Measurements from ENCODE around the gene OR51A2. TPM values are rescaled to one million over a fixed set of nuclear protein-coding genes. Genes with fewer than 3 reads are reported as not detected.
"Not testable (repeated sequence)": the region's sequence is repeated elsewhere in the genome, so short reads cannot be mapped to it uniquely, and the experiment has no call there.

Gene OR51A2
- total RNA-seq (2014; rRNA removed; shearing (Covaris generic)) = not detected in 2 replicates
- not detected in 2 replicates for polyA plus RNA-seq (2016; fragmentation: Nextera tagmentation; extraction: Ambion mirVana)
- long read RNA-seq = 0 reads

- H3K79me2 ChIP-seq (replicated peaks; ENCODE audit: insufficient read depth); H3K36me3 ChIP-seq (ENCODE audit: insufficient read depth); H4K20me1 ChIP-seq (replicated peaks; ENCODE audit: insufficient read depth); H3K27ac ChIP-seq (ENCODE audit: low read depth); ATAC-seq; DNase-seq (ENCODE audit: low spot score); H3K27me3 ChIP-seq (ENCODE audit: insufficient read depth); H3K4me3 Mint-ChIP-seq; H3K4me3 ChIP-seq; H3K27ac Mint-ChIP-seq; H3K4me1 Mint-ChIP-seq; H3K36me3 Mint-ChIP-seq (ENCODE audit: low read depth); H3K9me3 Mint-ChIP-seq; H3F3A ChIP-seq (replicated peaks; ENCODE audit: low read depth); H3K9me2 ChIP-seq (ENCODE audit: insufficient read depth); H3K27me3 Mint-ChIP-seq (ENCODE audit: insufficient read depth, low read depth, poor library complexity); H3K4me2 ChIP-seq; H3K4me1 ChIP-seq (ENCODE audit: insufficient read depth): not testable (repeated sequence)
- H2AFZ ChIP-seq = 0 out of 2 replicates have a peak within 1 kb of the TSS, but pooled peaks have one; percentile 7
Measured at GRCh38 chr11:4955613-4956012, at the start of gene OR51A2. Gene OR51A2, minus strand, starts transcription at chr11:4955713. Its CDS starts 0 bp downstream, at chr11:4955713.

DNA sequence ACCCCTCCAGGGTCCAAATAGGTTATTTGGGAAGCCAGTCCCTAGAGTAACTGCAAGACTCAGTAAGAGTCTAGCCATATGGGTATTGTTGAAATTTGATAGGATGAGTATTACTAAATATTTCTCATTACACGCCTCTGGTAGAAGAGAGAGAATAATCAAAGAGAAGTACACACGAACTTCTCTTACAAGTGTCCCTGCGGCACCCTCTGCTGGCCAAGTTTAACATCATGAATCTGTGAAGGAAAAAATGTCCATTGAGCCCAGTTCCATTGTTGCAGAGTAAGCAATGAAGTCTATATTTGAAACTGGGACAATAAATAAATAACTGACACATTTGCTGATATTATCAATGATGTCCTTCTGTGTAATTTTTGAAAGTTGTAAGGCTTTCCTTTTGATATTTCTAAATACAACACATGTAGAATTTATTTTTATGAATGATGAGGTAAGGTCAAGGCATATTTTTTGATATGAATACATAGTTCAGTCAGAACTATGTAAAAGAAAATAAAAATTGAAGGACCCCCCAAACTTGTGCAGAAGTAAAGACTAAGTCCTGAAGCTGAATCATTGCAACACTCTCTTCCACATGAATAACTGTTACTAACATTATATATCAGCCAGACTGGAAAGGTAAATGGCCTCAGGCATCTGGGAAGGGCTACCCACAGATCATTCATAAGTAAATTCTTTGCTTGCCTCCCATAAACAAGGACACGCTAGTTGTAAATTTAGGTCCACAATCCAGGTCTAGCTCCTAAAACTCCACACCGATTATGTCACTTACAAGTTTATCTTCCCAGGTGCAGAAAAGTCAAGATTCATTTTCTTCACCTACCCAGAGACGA, 49.1 kb upstream of the OR51A2 start:
- Histone ChIP-seq H3K9me2 (ENCODE audit: insufficient read depth) (peaks cover 2% of the 10 kb centered on the region), H3K27ac (ENCODE audit: low read depth) (no peak overlapping the region), H3K79me2 (replicated peaks; ENCODE audit: insufficient read depth) (no peaks in the 10 kb centered on the region), H4K20me1 (replicated peaks; ENCODE audit: insufficient read depth) (no peaks in the 10 kb centered on the region), H3K36me3 (ENCODE audit: insufficient read depth) (no peaks in the 10 kb centered on the region), H2AFZ (no peak overlapping the region), H3K4me2 (no peak overlapping the region), H3K4me3 (no peak overlapping the region), H3K4me1 (ENCODE audit: insufficient read depth) (no peaks in the 10 kb centered on the region), H3K27me3 (ENCODE audit: insufficient read depth) (no peaks in the 10 kb centered on the region), H3F3A (replicated peaks; ENCODE audit: low read depth) (no peaks in the 10 kb centered on the region)
- TF ChIP-seq CTCF (conservative IDR thresholded peaks at IDR 0.05; ENCODE audit: low read depth in 2 of 2) (peak; percentile 78 to 84), ZNF114 (CRISPR knock-in tag; IDR thresholded peaks at IDR 0.05) (no peak)
- no peaks in the 10 kb centered on the region for H3K36me3 Mint-ChIP-seq (ENCODE audit: low read depth)
- DNase-seq (ENCODE audit: low spot score) = peak; percentile 79
- H3K27me3 Mint-ChIP-seq (ENCODE audit: insufficient read depth, low read depth, poor library complexity) = no peaks in the 10 kb centered on the region
- no peak overlapping the region for H3K27ac Mint-ChIP-seq
- ATAC-seq = peak; percentile 63
- no peaks in the 10 kb centered on the region for H3K9me3 Mint-ChIP-seq
- H3K4me3 Mint-ChIP-seq = no peak overlapping the region
- no peaks in the 10 kb centered on the region for H3K4me1 Mint-ChIP-seq

- Histone ChIP-seq H3K27me3 (ENCODE audit: insufficient read depth) (no peaks in the 10 kb centered on the region), H3K27ac (ENCODE audit: low read depth) (no peak within 1 kb of the TSS), H3K9me2 (ENCODE audit: insufficient read depth) (peaks cover under 1% of the 10 kb centered on the region; the same call in 1 of the 2 replicates), H3K36me3 (ENCODE audit: insufficient read depth) (no peaks in the 10 kb centered on the region), H3K79me2 (replicated peaks; ENCODE audit: insufficient read depth) (no peaks in the 10 kb centered on the region), H3K4me1 (ENCODE audit: insufficient read depth) (no peaks in the 10 kb centered on the region), H3K4me3 (no peak within 1 kb of the TSS), H4K20me1 (replicated peaks; ENCODE audit: insufficient read depth) (no peaks in the 10 kb centered on the region), H2AFZ (0 out of 2 replicates have a peak within 1 kb of the TSS, but pooled peaks have one; percentile 34), H3K4me2 (no peak within 1 kb of the TSS), H3F3A (replicated peaks; ENCODE audit: low read depth) (no peaks in the 10 kb centered on the region)
- Mint-ChIP-seq H3K27ac (no peak within 1 kb of the TSS), H3K4me1 (no peaks in the 10 kb centered on the region), H3K4me3 (no peak within 1 kb of the TSS), H3K27me3 (ENCODE audit: insufficient read depth, low read depth, poor library complexity) (peaks cover 1% of the 10 kb centered on the region), H3K36me3 (ENCODE audit: low read depth) (no peaks in the 10 kb centered on the region), H3K9me3 (no peaks in the 10 kb centered on the region)
- DNase-seq (ENCODE audit: low spot score) (no peak), ATAC-seq (no peak)
- TF ChIP-seq ETS1 (IDR thresholded peaks at IDR 0.05) (no peak), CTCF (conservative IDR thresholded peaks at IDR 0.05; ENCODE audit: low read depth in 2 of 2) (no peak), POLR2AphosphoS5 (IDR thresholded peaks at IDR 0.05; ENCODE audit: low read depth) (no peak), EZH2 (IDR thresholded peaks at IDR 0.05; ENCODE audit: low read depth, unreplicated experiment) (no peak), JUNB (IDR thresholded peaks at IDR 0.05; ENCODE audit: unreplicated experiment) (no peak), NANOG (IDR thresholded peaks at IDR 0.05; ENCODE audit: borderline replicate concordance) (no peak), CREB1 (CRISPR knock-in tag; IDR thresholded peaks at IDR 0.05; ENCODE audit: low read depth) (no peak), REST (IDR thresholded peaks at IDR 0.05; ENCODE audit: unreplicated experiment) (no peak)
Measured at GRCh38 chr11:4994551-4994950, 39.0 kb upstream of the OR51A2 start, which contains the start of gene OR51L1. Gene OR51L1, plus strand, starts transcription at chr11:4994851. Its CDS starts 4,132 bp downstream, at chr11:4998983.
